ENCODE results near the gene MKX.

Gene MKX

DNA sequence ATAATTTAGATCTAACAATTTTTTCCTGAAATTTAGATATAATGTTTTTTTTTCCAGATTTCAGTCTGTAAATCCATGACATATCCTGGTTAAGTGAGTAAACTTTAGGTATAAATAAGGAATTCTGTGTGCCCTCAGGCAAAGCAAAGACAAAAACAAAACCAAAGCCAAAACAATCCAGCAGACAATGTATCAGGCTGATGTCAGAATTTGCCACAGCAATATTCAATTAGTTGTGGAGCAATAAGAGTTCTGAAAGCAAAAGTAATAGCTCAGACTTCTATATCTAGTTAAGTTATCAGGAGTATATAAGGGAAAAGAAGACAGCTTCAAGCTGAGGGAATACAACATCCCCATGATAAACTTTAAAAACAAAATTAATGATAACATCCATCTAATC lies 82.0 kb downstream of the MKX start:
- DNase-seq (ENCODE audit: insufficient read length, low spot score) (no peak), FAIRE-seq (peak; percentile 6)
- TF ChIP-seq POLR2A (IDR thresholded peaks at IDR 0.05; ENCODE audit: low read depth, low read length) = no peak

GRCh38 chr10:27661514-27662286 lies 83.9 kb downstream of the MKX start:
- DNase-seq (ENCODE audit: insufficient read length, low spot score) (peak; percentile 22), FAIRE-seq (peak; percentile 89)
- TF ChIP-seq POLR2A (IDR thresholded peaks at IDR 0.05; ENCODE audit: low read depth, low read length) = no peak

DNA sequence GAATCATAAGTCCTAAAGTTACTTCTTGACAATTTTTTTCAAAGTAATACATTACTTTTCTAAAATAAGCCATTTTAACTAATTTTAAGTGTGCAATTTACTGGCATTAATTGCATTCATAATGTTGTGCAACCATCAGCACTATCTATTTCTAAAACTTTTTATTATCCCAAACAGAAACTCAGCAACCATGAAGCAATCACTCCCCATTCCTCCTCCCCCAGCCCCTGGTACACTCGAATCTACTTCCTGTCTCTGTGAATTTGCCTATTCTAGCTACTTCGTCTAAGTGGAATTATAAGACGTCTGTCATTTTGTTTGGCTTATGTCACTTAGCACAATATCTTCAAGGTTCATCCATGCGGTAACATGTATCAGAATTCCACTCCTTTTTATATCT lies 84.9 kb downstream of the MKX start:
- no peak for FAIRE-seq
- DNase-seq (ENCODE audit: insufficient read length, low spot score) = no peak
- no peak for TF ChIP-seq POLR2A (IDR thresholded peaks at IDR 0.05; ENCODE audit: low read depth, low read length)

DNA sequence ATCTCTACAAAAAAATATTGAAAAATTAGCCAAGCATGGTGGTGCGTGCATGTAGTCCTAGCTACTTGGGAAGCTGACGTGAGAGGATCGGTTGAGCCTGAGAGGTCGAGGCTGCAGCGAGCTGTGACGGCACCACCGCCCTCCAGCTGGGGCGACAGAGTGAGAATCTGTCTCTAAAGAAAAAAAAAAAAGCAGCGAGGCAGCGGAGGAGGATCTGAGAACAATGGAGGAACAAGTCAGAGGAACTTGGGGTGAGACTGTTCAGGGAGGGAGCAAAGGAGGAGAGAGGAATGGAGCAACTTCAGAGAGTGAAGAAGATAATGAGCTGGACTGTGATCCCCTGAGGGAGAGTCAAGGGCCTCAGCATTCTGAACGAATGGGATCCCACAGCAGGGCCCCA lies 85.4 kb downstream of the MKX start:
- DNase-seq (ENCODE audit: insufficient read length, low spot score) (no peak), FAIRE-seq (no peak)
- TF ChIP-seq POLR2A (IDR thresholded peaks at IDR 0.05; ENCODE audit: low read depth, low read length) = no peak

DNA sequence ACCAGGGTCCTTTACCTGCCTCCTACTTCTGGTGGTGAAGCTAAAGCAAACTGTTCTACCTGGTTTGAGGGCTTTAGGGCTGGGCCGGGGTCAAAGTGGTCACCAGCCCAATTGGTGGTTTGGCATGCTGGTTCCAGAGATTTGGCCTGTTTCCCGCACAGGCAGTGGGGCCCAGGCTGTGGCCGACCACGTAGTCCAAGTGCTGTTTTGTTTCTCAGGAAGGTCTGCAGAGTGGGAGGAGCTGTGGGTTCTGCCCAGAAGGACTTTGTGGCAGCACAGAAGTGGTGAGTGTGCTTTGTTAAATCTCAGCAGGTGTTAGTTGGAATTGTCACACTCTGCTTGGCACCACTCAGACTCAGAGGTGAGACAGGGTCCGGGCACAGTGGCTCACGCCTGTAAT lies 85.8 kb downstream of the MKX start:
- DNase-seq (ENCODE audit: insufficient read length, low spot score) = no peak
- TF ChIP-seq POLR2A (IDR thresholded peaks at IDR 0.05; ENCODE audit: low read depth, low read length) = no peak
- peak; percentile 65 for FAIRE-seq

DNA sequence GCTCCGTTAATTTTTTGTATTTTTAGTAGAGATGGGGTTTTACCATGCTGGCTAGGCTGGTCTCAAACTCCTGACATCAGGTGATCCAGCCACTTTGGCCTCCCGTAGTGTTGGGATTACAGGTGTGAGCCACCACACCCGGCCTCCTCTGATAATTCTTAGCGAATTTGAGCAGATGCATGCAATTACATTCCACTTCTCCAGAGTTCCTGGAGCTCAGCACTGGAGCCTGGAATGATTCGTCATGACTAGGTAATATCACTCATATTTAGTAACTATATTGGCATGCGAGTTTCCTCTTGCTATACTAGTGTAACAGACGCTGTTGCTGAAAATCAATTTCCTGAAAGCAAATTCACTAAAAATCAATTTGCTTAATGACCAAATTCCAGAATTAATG lies 86.8 kb downstream of the MKX start:
- FAIRE-seq = no peak

DNA sequence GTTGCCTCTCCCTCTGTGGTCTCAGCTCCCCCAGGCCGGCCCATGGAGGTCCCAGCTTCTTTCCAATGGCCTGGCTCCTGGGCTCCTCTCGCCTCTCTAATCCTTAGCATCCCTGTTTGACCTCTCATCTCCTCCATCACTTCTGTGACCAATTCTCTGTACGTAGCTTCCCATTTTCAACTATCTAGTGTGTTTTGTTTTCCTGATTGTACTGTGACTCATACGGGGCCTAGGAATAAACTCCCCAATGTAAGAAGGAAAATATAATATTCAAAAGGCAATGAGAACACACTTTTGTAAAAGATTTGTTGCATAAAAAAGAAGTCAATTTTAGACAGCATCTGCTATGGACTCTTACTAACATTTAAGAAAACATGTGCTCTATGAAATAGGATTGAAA lies 90.3 kb downstream of the MKX start:
- FAIRE-seq (no peak), DNase-seq (ENCODE audit: insufficient read length, low spot score) (no peak)
- TF ChIP-seq POLR2A (IDR thresholded peaks at IDR 0.05; ENCODE audit: low read depth, low read length) = no peak

More for the DNA sequence above, 86.8 kb downstream of the MKX start:
- DNase-seq (ENCODE audit: insufficient read length, low spot score) = peak; percentile 40
- no peak for TF ChIP-seq POLR2A (IDR thresholded peaks at IDR 0.05; ENCODE audit: low read depth, low read length)

GRCh38 chr10:27654284-27654683 lies 91.3 kb downstream of the MKX start:
- FAIRE-seq = no peak
- no peak for DNase-seq (ENCODE audit: insufficient read length, low spot score)
- no peak for TF ChIP-seq POLR2A (IDR thresholded peaks at IDR 0.05; ENCODE audit: low read depth, low read length)

DNA sequence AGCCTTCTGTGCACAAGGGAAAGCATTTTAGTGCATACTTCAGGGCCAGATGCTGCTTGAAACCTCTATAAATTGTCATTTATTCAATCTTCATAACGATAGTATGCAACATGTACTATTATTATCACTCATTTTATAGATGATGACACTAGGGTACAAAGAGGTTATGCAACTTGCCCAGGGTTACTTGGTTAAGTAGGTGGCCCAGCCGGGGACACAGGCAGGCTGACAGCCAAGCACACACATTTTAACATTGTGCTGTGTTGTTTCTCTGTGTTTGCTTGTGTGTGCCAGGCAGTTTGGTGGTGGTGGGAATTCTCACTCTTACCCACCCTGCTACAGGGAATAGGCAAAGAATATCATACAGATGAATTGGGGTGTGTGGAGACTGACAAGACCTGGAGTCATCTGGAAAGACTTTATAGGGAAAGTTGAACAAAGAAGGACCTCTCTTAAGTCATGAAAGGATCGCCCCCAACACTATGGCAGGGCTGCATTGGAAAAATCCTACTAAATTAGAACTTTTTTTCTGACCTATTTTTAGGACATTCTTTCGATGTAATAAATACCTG lies 98.9 kb downstream of the MKX start:
- no peak for DNase-seq (ENCODE audit: insufficient read length, low spot score)
- no peak for FAIRE-seq
- no peak for TF ChIP-seq POLR2A (IDR thresholded peaks at IDR 0.05; ENCODE audit: low read depth, low read length)

GRCh38 chr10:27646194-27646593 lies 99.4 kb downstream of the MKX start:
- TF ChIP-seq POLR2A (IDR thresholded peaks at IDR 0.05; ENCODE audit: low read depth, low read length) = no peak
- DNase-seq (ENCODE audit: insufficient read length, low spot score) (no peak), FAIRE-seq (peak; percentile 27)

DNA sequence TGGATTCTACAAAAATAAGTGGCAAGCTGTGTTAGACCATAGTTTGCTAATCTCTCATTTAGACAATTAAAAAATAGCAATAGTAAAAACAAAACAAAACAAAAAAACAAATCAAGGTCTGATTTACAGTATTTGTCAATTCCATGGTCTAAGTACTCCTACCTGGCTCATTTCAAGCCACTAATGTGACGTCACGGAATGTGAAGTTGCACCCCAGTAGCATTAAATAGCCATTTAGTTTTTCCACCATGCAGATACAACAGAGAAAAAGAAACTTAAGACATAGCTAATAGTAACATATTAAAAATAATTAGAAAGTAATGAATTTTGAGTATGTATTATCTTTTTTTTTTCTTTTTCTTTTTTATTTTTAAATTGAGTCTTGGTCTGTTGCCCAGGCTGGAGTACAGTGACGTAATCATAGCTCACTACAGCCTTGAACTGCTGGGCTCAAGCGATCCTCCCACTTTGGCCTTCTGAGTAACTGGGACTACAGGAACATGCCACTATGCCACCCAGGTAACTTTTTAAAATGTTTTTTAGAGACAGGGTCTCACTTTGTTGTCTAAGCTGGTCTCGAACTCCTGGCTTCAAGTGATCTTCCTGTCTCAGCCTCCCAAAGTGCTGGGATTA lies 101.2 kb downstream of the MKX start:
- no peak for TF ChIP-seq POLR2A (IDR thresholded peaks at IDR 0.05; ENCODE audit: low read depth, low read length)
- FAIRE-seq (no peak), DNase-seq (ENCODE audit: insufficient read length, low spot score) (no peak)

DNA sequence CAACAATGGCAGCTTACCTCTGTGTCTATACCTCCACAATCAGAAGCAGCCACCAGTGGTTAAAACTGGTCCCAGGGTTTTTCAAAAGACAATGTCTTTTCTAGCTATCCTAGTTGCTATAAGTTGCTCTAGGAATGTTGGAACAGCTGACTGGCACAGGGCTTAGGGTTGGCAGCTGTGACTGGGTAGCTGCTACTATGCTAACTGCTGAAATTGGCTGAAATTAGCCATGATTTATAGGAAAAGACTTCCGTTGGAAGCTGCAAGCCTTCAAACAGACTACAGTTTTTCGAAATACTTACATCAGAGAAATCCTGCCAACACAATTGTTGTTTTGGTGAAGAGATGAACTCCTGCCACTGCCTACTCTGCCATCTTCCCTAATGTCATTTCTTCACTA lies 102.3 kb downstream of the MKX start:
- TF ChIP-seq POLR2A (IDR thresholded peaks at IDR 0.05; ENCODE audit: low read depth, low read length) = no peak
- FAIRE-seq (no peak), DNase-seq (ENCODE audit: insufficient read length, low spot score) (no peak)

DNA sequence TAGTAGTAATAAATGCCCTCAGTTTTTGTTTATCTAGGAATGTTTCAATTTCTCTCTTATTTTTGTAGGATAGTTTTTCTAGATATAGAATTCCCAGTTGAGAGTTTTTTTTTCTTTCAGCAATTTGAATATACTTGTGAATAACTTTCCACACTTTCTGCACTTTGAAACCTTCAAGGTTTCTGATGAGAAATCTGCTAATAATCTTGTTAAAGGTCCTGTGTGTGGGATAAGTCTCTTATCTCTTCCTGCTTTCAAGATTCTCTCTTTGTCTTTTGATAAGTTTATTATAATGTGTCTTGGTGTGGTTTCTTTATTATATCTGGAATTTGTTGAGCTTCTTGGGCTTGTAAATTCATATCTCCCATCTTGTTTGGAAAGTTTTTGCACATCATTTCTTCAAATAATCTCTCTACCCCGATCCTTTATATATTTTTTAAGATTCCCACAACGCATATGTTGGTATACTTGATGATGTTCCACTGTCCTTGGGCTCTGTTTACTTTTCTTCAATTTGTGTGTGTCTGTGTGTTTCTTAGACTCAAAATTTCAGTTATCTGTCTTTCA lies 103.5 kb downstream of the MKX start:
- DNase-seq (ENCODE audit: insufficient read length, low spot score) (no peak), FAIRE-seq (no peak)
- no peak for TF ChIP-seq POLR2A (IDR thresholded peaks at IDR 0.05; ENCODE audit: low read depth, low read length)

DNA sequence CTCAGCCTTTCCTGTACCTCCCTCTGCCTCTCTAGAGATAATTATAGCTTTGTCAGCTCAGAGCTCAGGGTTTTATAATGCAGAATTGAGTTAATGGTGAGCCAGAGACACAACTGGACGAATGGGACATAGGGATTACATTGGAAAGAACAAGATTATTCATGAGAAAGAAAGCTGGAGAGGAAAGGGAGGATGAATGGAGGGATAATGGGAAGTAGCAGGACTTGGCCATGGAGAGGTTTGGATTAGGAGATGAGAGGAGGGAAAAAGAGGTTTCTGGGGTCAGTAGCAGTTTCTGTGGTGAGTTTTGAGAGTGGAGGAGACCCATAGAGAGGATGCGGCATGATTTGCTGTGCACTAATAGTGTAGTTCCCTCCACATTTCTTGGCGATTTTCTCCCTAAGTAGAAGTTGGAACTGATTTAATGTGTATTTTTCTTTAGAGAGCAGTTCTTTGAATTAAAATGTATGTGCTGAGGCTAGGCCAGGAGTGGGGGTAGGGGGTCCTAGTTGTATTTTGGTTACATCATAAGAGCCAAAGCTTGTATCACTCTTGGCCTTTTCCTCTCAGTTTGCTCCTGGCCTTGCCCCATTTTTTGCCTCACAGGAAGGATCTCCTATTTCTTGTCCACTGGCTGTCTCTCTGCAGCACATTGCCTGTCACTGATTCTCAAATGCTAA lies 107.4 kb downstream of the MKX start:
- DNase-seq (ENCODE audit: insufficient read length, low spot score) (no peak), FAIRE-seq (no peak)
- TF ChIP-seq POLR2A (IDR thresholded peaks at IDR 0.05; ENCODE audit: low read depth, low read length) = no peak

All from H54 (cell line).